Lung (tissue), 12 donors: ENCODE results near the gene ZNF326. TPM values are rescaled to one million over a fixed set of nuclear protein-coding genes. Genes with fewer than 3 reads are reported as not detected.
"Not testable (repeated sequence)": the region's sequence is repeated elsewhere in the genome, so short reads cannot be mapped to it uniquely, and the experiment has no call there.

ENCODE experiments used
- ATAC-seq: fragments of 200-7000 bp; cut with Tn5 transposase; one replicate; pipeline ENCODE4 v1.9.1; 2020; ENCODE audit warnings: moderate number of reproducible peaks; ENCODE audit not compliant: insufficient read depth, low FRiP score
- DNase-seq, 3 donors: peaks; one replicate each; pipeline ENCODE4 v3.0.0-alpha.2; 2013 to 2017
- H3K27ac ChIP-seq, 2 donors: one replicate each; pipeline ENCODE4 v1.5.1; 2013; ENCODE audit warnings: mild to moderate bottlenecking in 2 of 2, moderate library complexity in 2 of 2, control low read depth in 1 of 2, inconsistent platforms in 1 of 2, low read depth in 1 of 2, low read length in 1 of 2
- H3K27me3 ChIP-seq, 3 donors: one replicate each; pipeline ENCODE4 v1.5.1; 2013; ENCODE audit warnings: low read length in 2 of 3; ENCODE audit not compliant: control insufficient read depth in 3 of 3, insufficient read depth in 3 of 3
- H3K36me3 ChIP-seq, 4 donors: one replicate each; pipeline ENCODE4 v1.5.1; 2013; ENCODE audit warnings: low read length in 4 of 4, mild to moderate bottlenecking in 1 of 4, moderate library complexity in 1 of 4; ENCODE audit not compliant: control insufficient read depth in 4 of 4, insufficient read depth in 4 of 4
- H3K4me1 ChIP-seq, 5 donors: one replicate each; pipeline ENCODE4 v1.5.1; 2013; ENCODE audit warnings: low read length in 5 of 5, mild to moderate bottlenecking in 2 of 5, moderate library complexity in 1 of 5; ENCODE audit not compliant: control insufficient read depth in 5 of 5, insufficient read depth in 5 of 5
- H3K4me3 ChIP-seq: one replicate; pipeline ENCODE4 v1.5.1; 2013; ENCODE audit warnings: mild to moderate bottlenecking, control low read depth, moderate library complexity
- H3K9ac ChIP-seq, 2 donors: one replicate each; pipeline ENCODE4 v1.5.1; 2013; ENCODE audit warnings: low read length in 2 of 2, control low read depth in 1 of 2; ENCODE audit not compliant: insufficient read depth in 1 of 2
- H3K9me3 ChIP-seq, 4 donors: one replicate each; pipeline ENCODE4 v1.5.1; 2013; ENCODE audit warnings: low read length in 3 of 4, mild to moderate bottlenecking in 1 of 4, moderate library complexity in 1 of 4; ENCODE audit not compliant: control insufficient read depth in 4 of 4, insufficient read depth in 3 of 4
- WGBS, 2 donors: extraction: QIAGEN DNeasy Blood & Tissue Kit; methylation state at CpG; one replicate each; pipeline ENCODE4 v1.1.7; 2013; 5-methylcytosine and 5-hydroxymethylcytosine counted together
- polyA plus RNA-seq, 2 donors: library from polyadenylated mRNA; stranded (reverse); fragments of 200-250 nt; gene quantifications; one replicate each; pipeline ENCODE4 v1.2.1, GENCODE V29; 2013
- total RNA-seq, 2 donors: library from RNA; depleted of rRNA in 1 of 2; stranded (reverse); fragments of >200 nt in 1 of 2; gene quantifications; one replicate each; pipeline ENCODE4 v1.2.1, GENCODE V29; 2014 to 2021
- TF ChIP-seq, protein P1 (sequence below): IDR thresholded peaks from 2 replicates; pipeline ENCODE4 v1.5.1; 2012; ENCODE audit warnings: mild to moderate bottlenecking; ENCODE audit errors: control extremely low read depth, extremely low read depth
- donor health status: control.
- donor health status: control.
- donor health status: Bipolar disorder and iron deficiency.
- donor health status: healthy.
- donor health status: DM: yes; HTN: yes; CAD: no.

The ZNF326 gene
- total and polyA plus RNA-seq, 4 donors, result 7.2 to 47.1 (median 13.8) TPM

DNA sequence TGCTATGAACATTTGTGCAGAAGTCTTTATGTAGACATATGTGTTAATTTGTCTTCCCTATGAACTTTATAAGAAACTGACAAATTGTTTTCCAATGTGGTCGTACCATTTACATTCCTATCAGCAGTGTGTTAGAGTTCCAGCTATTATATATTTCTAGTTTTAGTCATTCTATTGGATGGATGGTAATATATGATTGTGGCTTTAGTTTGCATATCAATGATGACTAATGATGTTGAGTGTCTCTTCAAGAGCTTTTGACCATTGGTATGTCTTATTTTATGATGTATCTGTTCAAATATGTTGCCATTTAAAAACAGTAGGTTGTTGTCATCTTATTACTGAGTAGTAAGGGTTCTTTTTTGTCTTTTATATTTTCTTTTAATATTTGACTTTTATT, 16.2 kb upstream of the ZNF326 start:
- H3K27ac ChIP-seq, result no peak overlapping the region
- ATAC-seq (no peak), DNase-seq (no peak)
- no peaks in the 10 kb centered on the region for H3K4me1 ChIP-seq
- no peaks in the 10 kb centered on the region for H3K9me3 ChIP-seq
- no peak overlapping the region for H3K4me3 ChIP-seq
- H3K9ac ChIP-seq, result no peak overlapping the region
- TF ChIP-seq, protein P1, sequence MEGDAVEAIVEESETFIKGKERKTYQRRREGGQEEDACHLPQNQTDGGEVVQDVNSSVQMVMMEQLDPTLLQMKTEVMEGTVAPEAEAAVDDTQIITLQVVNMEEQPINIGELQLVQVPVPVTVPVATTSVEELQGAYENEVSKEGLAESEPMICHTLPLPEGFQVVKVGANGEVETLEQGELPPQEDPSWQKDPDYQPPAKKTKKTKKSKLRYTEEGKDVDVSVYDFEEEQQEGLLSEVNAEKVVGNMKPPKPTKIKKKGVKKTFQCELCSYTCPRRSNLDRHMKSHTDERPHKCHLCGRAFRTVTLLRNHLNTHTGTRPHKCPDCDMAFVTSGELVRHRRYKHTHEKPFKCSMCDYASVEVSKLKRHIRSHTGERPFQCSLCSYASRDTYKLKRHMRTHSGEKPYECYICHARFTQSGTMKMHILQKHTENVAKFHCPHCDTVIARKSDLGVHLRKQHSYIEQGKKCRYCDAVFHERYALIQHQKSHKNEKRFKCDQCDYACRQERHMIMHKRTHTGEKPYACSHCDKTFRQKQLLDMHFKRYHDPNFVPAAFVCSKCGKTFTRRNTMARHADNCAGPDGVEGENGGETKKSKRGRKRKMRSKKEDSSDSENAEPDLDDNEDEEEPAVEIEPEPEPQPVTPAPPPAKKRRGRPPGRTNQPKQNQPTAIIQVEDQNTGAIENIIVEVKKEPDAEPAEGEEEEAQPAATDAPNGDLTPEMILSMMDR, result no peak
- WGBS, 2 donors, result 96 to 100% methylated on average over 1 of the region's 1 CpG
- H3K36me3 ChIP-seq, result no peaks in the 10 kb centered on the region
- H3K27me3 ChIP-seq, result no peaks in the 10 kb centered on the region

GRCh38 chr1:89980605-89981004, 14.3 kb upstream of the ZNF326 start:
- no peaks in the 10 kb centered on the region for H3K9me3 ChIP-seq
- WGBS, 2 donors, result 81 to 84% methylated on average over 4 of the region's 4 CpGs
- H3K27ac ChIP-seq, result no peak overlapping the region
- H3K4me1 ChIP-seq, result no peaks in the 10 kb centered on the region
- H3K27me3 ChIP-seq, result no peaks in the 10 kb centered on the region
- no peak overlapping the region for H3K9ac ChIP-seq
- no peak for DNase-seq
- no peaks in the 10 kb centered on the region for H3K36me3 ChIP-seq
- TF ChIP-seq, protein P1, result no peak
- no peak for ATAC-seq
- no peak overlapping the region for H3K4me3 ChIP-seq

DNA sequence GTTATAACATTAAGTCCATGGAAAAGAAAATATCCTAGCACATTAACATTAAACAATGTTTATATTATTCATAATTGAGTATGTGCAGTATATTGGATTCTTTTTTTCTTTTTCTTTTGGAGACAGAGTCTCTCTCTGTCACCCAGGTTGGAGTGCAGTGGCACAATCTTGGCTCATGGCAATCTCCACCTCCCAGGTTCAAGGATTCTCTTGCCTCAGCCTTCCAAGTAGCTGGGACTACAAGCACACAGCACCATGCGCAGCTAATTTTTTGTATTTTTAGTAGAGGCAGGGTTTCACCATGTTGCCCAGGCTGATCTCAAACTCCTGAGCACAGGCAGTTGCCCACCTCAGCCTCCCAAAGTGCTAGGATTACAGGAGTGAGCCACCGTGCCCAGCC, 12.1 kb upstream of the ZNF326 start:
- H3K9ac ChIP-seq, ATAC-seq, H3K27me3 ChIP-seq, H3K9me3 ChIP-seq, H3K36me3 ChIP-seq, H3K4me3 ChIP-seq, H3K27ac ChIP-seq, H3K4me1 ChIP-seq, DNase-seq: not testable (repeated sequence)
- WGBS, 2 donors, result 96% methylated on average over 2 of the region's 2 CpGs

DNA sequence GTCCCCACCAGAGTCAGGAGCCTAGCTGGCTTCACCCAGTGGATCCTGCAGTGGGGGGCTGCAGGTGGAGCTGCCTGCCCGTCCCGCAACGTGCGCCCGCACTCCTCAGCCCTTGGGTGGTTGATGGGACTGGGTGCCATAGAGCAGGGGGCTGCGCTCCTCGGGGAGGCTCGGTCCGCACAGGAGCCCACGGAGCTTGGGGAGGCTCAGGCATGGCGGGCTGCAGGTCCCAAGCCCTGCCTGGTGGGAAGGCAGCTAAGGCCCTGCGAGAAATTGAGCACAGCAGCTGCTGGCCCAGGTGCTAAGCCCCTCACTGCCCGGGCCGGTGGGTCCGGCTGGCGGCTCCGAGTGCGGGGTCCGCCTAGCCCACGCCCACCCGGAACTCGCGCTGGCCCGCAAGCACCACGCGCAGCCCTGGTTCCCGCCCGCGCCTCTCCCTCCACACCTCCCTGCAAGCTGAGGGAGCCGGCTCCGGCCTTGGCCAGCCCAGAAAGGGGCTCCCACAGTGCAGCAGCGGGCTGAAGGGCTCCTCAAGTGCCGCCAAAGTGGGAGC, 10.3 kb upstream of the ZNF326 start:
- not testable (repeated sequence) for ATAC-seq

More for the DNA sequence above, 10.3 kb upstream of the ZNF326 start:
- not testable (repeated sequence) for DNase-seq, H3K9me3 ChIP-seq, H3K4me3 ChIP-seq, H3K9ac ChIP-seq, H3K27ac ChIP-seq, H3K27me3 ChIP-seq, H3K36me3 ChIP-seq, H3K4me1 ChIP-seq
- 98 to 99% methylated on average over 21 to 31 of the region's 33 CpGs for WGBS, 2 donors
